Measurements from ENCODE around the gene IGF1R.

Gene IGF1R

DNA sequence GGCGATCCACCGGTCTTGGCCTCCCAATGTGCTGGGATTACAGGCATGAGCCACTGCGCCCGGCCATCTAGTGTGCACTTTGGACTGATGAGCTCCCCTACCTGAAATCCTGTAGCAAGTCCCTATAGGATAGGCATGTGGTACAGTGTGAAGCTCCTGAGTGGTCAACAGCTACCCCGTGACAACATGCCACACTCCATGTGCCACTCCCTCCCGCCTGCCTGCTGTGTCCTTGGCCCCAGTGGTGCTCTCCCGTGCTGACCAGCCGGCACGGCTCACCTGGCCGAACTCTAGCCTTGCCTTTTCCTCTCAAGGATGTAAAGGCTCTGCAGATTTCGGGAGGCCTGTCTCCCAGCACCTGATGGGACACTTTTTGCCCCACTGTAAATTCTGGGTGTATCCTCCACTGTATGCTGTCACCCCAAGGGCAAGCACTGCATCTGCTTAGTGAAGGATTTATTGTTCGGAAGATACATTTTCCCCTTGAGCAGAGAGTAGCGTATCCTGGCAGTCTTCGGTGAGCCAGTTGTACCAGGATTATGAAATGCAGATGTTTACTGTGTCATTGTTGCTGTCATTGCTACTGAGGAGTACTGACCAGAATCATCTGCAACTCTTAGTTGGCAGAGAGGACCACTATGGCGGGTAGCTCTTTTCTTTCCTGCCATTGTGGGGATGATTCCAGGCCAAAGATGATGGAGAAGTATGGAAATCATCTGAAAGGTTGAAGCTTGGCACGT lies 64.7 kb downstream of the IGF1R start:
- DNase-seq (ENCODE audit: low read depth), result no peak
- no peak overlapping the region for H3K4me3 ChIP-seq (ENCODE audit: low read depth, low read length)

DNA sequence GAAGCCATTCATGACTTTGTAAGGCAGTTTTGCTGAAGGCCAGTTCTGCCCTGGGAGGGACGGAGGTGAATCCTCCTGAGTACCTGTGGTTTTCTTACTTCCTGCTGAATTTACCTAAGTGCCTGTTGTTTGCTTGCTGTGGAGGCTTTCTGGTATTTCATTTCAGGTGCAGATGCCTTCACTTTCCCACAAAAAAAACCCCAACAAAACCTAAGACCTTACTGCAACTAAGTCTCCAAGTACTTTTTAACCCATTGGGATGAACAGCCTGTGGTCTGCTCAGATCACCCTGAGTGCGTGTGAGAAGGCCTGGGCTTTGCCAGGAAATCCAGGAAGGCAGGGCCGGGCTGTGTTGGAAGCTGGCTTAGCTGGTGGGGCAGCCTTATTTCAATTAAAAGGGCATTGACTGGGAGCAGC lies 65.3 kb downstream of the IGF1R start:
- H3K4me3 ChIP-seq (ENCODE audit: low read depth, low read length), result no peak overlapping the region
- TF ChIP-seq, protein P1, sequence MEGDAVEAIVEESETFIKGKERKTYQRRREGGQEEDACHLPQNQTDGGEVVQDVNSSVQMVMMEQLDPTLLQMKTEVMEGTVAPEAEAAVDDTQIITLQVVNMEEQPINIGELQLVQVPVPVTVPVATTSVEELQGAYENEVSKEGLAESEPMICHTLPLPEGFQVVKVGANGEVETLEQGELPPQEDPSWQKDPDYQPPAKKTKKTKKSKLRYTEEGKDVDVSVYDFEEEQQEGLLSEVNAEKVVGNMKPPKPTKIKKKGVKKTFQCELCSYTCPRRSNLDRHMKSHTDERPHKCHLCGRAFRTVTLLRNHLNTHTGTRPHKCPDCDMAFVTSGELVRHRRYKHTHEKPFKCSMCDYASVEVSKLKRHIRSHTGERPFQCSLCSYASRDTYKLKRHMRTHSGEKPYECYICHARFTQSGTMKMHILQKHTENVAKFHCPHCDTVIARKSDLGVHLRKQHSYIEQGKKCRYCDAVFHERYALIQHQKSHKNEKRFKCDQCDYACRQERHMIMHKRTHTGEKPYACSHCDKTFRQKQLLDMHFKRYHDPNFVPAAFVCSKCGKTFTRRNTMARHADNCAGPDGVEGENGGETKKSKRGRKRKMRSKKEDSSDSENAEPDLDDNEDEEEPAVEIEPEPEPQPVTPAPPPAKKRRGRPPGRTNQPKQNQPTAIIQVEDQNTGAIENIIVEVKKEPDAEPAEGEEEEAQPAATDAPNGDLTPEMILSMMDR (conservative IDR thresholded peaks at IDR 0.05; ENCODE audit: low read depth, low read length), result no peak
- no peak for DNase-seq (ENCODE audit: low read depth)

More for the DNA sequence above, 64.7 kb downstream of the IGF1R start:
- TF ChIP-seq, protein P1 (conservative IDR thresholded peaks at IDR 0.05; ENCODE audit: low read depth, low read length), result no peak

DNA sequence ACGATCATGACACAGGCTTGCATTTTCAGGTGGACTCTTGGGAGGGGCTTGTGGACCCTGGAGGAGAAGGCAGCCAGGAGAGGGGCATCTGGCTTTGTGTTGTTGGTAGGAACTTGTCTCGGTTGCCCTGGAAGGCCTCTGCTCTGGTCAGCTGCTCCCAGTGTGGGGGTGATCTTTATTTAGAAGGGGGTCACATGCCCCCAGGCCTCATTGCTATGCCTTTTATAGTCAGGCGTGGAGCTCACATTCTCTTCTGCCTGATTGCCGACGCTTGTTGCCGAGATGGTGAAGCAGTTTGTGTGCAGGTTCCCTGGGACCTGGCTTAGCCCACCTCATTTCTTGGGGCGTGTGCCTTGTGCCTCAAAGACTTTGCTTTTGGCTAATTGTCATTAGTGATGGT lies 66.6 kb downstream of the IGF1R start:
- H3K4me3 ChIP-seq (ENCODE audit: low read depth, low read length), result no peak overlapping the region
- no peak for DNase-seq (ENCODE audit: low read depth)
- TF ChIP-seq, protein P1 (conservative IDR thresholded peaks at IDR 0.05; ENCODE audit: low read depth, low read length), result no peak

DNA sequence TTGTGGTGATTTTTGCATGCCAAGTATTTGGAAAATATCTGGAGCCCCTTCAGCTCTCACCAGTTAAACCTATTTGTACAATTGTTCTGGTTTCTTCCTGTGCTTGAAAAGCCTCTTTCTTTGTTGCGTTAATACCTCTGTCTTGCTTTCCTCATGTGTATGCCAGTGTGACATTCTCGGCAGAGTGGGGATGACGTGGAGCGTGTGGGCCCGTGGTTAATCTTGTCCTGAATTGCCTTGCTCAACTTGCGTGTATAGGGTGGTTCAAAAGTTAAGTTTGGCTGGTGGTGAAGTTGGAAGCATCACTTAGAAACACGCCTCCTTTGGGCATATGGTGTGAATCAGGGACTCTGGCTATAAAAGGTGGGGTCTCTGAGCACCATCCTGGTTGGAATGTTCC lies 67.1 kb downstream of the IGF1R start:
- H3K4me3 ChIP-seq (ENCODE audit: low read depth, low read length), result no peak overlapping the region
- TF ChIP-seq, protein P1 (conservative IDR thresholded peaks at IDR 0.05; ENCODE audit: low read depth, low read length), result no peak
- no peak for DNase-seq (ENCODE audit: low read depth)

DNA sequence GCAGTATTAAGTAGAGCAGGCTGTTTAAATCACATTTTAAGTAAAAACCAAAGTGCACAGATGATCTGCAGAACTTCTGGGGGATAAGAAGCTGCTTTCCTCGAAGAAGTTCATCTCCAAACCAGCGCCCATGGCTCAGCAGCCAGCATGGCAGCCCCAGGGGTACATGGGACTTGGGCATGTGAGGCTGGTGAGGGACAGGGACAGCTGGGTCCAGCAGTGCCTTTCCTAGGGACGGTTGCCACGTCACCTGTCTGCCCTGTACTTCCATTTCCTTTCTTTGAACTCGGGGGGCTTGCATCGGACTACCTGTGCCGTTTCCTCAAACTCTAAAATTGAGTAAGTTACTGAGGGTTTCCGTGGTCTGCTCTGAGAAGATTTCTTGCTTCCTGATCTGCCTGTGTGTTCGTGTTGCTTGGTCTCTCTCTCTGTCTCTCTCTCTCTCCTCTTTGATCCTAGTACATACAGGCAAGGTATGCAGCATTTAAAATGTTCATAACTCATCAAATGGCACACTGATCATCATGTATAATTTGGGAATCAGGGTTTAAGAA lies 67.6 kb downstream of the IGF1R start:
- TF ChIP-seq, protein P1 (conservative IDR thresholded peaks at IDR 0.05; ENCODE audit: low read depth, low read length), result no peak
- H3K4me3 ChIP-seq (ENCODE audit: low read depth, low read length), result no peak overlapping the region
- no peak for DNase-seq (ENCODE audit: low read depth)

DNA sequence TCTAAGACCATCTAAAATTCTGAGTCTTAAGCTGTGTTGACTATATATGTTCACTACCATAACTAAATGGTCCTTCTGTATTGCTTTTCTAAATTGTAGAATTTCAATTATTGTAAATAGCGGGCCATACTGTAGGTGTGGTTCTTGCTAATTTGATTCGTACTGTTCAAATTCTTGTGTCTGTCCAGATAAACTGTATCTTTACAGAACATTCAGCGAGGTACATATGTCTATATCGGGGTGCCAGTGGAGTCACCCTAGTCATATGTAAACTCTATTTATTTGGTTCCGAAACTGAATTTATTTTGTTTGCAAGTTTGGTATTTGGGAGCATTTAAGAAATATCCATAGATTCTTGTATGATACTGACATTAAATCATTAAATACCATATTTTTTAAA lies 69.0 kb downstream of the IGF1R start:
- H3K4me3 ChIP-seq (ENCODE audit: low read depth, low read length), result no peak overlapping the region
- DNase-seq (ENCODE audit: low read depth), result no peak
- TF ChIP-seq, protein P1 (conservative IDR thresholded peaks at IDR 0.05; ENCODE audit: low read depth, low read length), result no peak

DNA sequence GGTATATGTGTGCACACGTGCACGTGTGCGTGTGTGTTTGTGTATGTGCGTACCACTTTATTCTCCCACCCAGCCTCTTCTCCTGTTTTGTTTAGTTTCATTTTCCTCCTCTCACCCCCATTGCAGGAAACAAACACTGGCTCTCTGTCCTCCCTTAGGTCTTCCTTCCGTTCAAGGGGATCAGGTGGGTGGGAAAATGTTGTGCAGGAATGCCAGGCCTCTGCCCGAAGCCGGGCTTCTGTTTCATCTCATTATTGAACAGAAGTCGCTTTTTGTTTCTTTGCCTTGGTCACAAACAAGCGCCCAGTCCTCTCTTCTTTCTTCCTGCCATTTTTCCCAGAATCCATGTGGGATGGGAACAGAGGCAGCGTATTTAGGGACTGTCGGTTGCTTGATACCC lies 69.6 kb downstream of the IGF1R start:
- no peak for DNase-seq (ENCODE audit: low read depth)
- TF ChIP-seq, protein P1 (conservative IDR thresholded peaks at IDR 0.05; ENCODE audit: low read depth, low read length), result no peak
- no peak overlapping the region for H3K4me3 ChIP-seq (ENCODE audit: low read depth, low read length)

All from choroid plexus epithelial cell (primary cell).